Measurements from ENCODE around the gene SORL1-AS1.

The SORL1-AS1 gene

DNA sequence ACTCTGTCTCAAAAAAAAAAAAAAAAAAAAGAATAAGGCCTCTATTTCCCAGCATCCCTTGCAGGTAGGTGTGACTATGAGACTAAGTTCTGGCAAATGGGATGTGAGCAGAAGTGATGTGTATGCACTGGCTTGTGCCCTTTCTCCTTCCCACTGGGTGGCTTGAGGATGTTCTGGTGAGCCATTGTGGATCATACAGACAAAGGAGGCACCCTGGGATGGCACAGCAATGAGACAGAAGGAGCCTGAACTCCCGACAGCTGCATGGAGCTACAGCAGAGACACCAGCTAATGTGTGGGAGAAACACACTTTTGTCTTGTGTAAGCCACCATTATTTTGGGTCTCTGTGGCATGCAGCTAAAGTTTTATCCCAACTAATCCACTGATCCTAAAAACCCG lies 11.2 kb downstream of the SORL1-AS1 start:
- Histone ChIP-seq H3K36me3 (ENCODE audit: insufficient read depth, low read length) (no peaks in the 10 kb centered on the region), H2AFZ (ENCODE audit: low read length, unreplicated experiment) (no peak overlapping the region), H3K79me2 (ENCODE audit: control insufficient read depth, insufficient read depth, low read length, unreplicated experiment) (no peaks in the 10 kb centered on the region), H3K27ac (ENCODE audit: low read depth, low read length) (no peak overlapping the region), H3K27me3 (ENCODE audit: insufficient read depth, low read length) (peaks cover 26% of the 10 kb centered on the region), H3K4me1 (ENCODE audit: control insufficient read depth, insufficient read depth, low read length, unreplicated experiment) (no peaks in the 10 kb centered on the region), H3K4me3 (ENCODE audit: low read depth, low read length) (no peak overlapping the region)

GRCh38 chr11:121439759-121440158 lies 13.0 kb downstream of the SORL1-AS1 start:
- no peaks in the 10 kb centered on the region for H3K36me3 ChIP-seq (ENCODE audit: insufficient read depth, low read length)
- H3K4me3 ChIP-seq (ENCODE audit: low read depth, low read length): no peak overlapping the region
- no peak overlapping the region for H3K27ac ChIP-seq (ENCODE audit: low read depth, low read length)
- no peaks in the 10 kb centered on the region for H3K4me1 ChIP-seq (ENCODE audit: control insufficient read depth, insufficient read depth, low read length, unreplicated experiment)
- no peaks in the 10 kb centered on the region for H3K79me2 ChIP-seq (ENCODE audit: control insufficient read depth, insufficient read depth, low read length, unreplicated experiment)
- peaks cover 43% of the 10 kb centered on the region for H3K27me3 ChIP-seq (ENCODE audit: insufficient read depth, low read length)
- no peak overlapping the region for H2AFZ ChIP-seq (ENCODE audit: low read length, unreplicated experiment)

DNA sequence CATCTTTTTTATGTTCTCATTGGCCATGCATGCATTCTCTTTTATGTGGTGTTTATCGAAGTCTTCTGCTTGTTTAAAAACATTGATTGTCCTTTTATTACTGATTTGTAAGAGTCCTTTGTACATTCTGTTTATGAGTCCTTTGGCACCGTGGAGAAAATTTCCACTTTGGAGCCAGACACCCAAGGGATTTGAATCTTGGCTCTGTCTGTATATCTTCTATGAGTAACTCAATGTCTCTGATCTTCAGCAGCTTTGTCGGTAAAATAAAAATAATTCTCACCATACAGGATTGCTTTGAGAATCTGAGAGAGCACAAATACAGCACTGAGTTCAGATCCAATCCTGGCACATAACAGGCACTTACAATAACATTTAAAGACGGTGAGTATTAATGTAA lies 13.4 kb downstream of the SORL1-AS1 start:
- H3K4me1 ChIP-seq (ENCODE audit: control insufficient read depth, insufficient read depth, low read length, unreplicated experiment): no peaks in the 10 kb centered on the region
- peaks cover 43% of the 10 kb centered on the region for H3K27me3 ChIP-seq (ENCODE audit: insufficient read depth, low read length)
- no peak overlapping the region for H2AFZ ChIP-seq (ENCODE audit: low read length, unreplicated experiment)
- H3K27ac ChIP-seq (ENCODE audit: low read depth, low read length): no peak overlapping the region
- H3K79me2 ChIP-seq (ENCODE audit: control insufficient read depth, insufficient read depth, low read length, unreplicated experiment): no peaks in the 10 kb centered on the region
- H3K4me3 ChIP-seq (ENCODE audit: low read depth, low read length): no peak overlapping the region
- H3K36me3 ChIP-seq (ENCODE audit: insufficient read depth, low read length): no peaks in the 10 kb centered on the region

GRCh38 chr11:121437686-121438078 lies 15.1 kb downstream of the SORL1-AS1 start:
- Histone ChIP-seq H3K4me1 (ENCODE audit: control insufficient read depth, insufficient read depth, low read length, unreplicated experiment) (no peaks in the 10 kb centered on the region), H3K27me3 (ENCODE audit: insufficient read depth, low read length) (peaks cover 46% of the 10 kb centered on the region), H3K27ac (ENCODE audit: low read depth, low read length) (no peak overlapping the region), H3K79me2 (ENCODE audit: control insufficient read depth, insufficient read depth, low read length, unreplicated experiment) (no peaks in the 10 kb centered on the region), H3K36me3 (ENCODE audit: insufficient read depth, low read length) (no peaks in the 10 kb centered on the region), H2AFZ (ENCODE audit: low read length, unreplicated experiment) (no peak overlapping the region), H3K4me3 (ENCODE audit: low read depth, low read length) (no peak overlapping the region)

DNA sequence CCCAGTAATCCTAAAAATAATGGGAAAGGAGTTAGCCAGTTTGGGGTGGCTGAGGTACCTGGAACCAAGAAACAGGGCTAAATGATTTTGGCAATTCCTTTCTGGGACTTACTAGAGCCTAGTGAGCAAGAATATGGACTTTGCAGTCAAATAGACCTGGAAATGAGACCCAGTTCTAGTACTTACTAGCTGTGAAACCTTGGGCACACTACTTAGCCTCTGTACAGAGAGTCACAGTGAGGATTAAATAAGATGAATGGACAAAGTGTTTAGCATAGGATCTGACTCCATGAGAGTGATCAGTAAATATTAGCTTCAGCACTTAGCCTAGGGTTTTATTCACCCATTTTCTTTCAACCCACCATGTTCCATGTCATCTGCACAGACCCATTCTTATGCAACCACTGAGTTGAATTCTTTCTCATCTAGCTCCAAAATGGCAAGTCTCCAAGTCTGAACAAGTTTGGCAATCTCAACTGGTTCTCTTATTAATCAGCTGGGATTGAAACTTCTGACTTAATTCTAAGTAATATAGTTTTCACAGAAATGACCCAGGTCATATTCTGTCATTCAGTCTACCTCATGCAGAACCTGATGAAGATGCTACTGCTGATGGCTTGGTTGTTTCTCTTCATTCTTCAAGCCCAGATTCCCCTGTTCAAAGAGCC lies 15.6 kb downstream of the SORL1-AS1 start:
- Histone ChIP-seq H3K27ac (ENCODE audit: low read depth, low read length) (no peak overlapping the region), H2AFZ (ENCODE audit: low read length, unreplicated experiment) (no peak overlapping the region), H3K27me3 (ENCODE audit: insufficient read depth, low read length) (peaks cover 52% of the 10 kb centered on the region), H3K4me3 (ENCODE audit: low read depth, low read length) (no peak overlapping the region), H3K4me1 (ENCODE audit: control insufficient read depth, insufficient read depth, low read length, unreplicated experiment) (no peaks in the 10 kb centered on the region), H3K79me2 (ENCODE audit: control insufficient read depth, insufficient read depth, low read length, unreplicated experiment) (no peaks in the 10 kb centered on the region), H3K36me3 (ENCODE audit: insufficient read depth, low read length) (no peaks in the 10 kb centered on the region)

DNA sequence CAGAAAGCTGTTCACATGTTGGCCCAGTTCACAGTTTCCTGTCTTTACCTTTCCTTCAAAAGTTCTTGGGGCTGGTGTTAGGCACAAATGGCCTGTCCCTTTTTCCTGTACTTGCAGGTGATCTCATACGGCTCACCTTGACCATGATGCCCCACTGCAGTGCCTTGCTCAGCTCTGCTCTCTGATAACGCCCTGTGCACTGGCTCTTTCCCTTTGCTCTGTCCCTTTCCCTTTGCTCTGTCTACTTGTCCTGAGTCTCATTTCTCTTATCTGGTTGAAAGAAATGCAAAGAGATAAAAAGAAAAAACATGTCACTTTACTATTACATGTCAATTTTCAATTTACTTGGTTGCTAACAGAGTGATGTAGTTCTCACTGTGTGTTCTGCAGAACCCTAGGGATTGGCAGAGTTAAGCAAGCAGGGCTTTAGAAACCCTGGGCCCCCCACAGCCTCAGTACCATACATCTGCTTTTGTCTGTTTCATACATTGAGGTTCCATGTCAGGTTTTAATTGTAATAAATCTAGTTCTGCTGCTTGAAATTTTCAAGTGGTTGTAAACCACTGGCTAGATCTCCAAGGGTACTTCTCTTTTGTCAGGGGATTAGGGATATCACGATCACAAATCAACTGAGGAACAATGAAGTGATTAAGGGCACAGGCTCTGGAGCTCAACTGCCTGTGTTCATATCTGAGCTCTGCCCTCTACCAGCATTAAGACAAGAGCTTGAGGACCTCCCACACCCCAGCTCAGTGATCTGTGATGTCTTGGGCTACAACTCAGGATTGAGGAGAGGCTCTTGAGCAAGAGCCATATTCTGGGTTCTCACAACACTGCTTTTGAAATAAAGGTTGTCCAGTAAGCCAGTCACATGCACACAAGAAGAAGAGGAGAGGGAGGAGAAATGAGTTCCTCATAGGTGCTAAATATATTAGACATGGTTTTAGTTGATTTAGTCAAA lies 16.9 kb downstream of the SORL1-AS1 start:
- H3K79me2 ChIP-seq (ENCODE audit: control insufficient read depth, insufficient read depth, low read length, unreplicated experiment): no peaks in the 10 kb centered on the region
- H3K27ac ChIP-seq (ENCODE audit: low read depth, low read length): no peak overlapping the region
- no peak overlapping the region for H3K4me3 ChIP-seq (ENCODE audit: low read depth, low read length)
- peaks cover 63% of the 10 kb centered on the region for H3K27me3 ChIP-seq (ENCODE audit: insufficient read depth, low read length)
- no peak overlapping the region for H2AFZ ChIP-seq (ENCODE audit: low read length, unreplicated experiment)
- no peaks in the 10 kb centered on the region for H3K36me3 ChIP-seq (ENCODE audit: insufficient read depth, low read length)
- H3K4me1 ChIP-seq (ENCODE audit: control insufficient read depth, insufficient read depth, low read length, unreplicated experiment): no peaks in the 10 kb centered on the region

DNA sequence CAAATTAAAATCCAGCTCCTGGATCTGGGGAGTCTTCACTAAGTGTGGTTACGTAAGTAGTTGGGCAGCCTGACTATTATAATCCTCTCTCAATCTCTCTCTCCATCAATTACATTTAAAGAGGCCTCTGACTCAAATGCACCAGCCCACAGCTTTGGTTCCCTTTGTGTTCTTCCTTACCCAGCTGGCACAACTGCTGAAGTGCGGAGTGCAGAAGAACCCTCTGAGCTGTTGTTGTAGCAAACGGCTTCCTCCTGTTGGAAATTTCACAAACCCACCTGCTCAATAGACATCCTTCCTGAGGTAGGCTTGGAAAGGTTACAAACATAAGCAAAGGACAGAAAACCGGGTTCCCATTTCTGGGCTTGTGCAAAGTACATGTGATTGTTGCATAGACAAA lies 17.6 kb downstream of the SORL1-AS1 start:
- no peak overlapping the region for H3K4me3 ChIP-seq (ENCODE audit: low read depth, low read length)
- no peaks in the 10 kb centered on the region for H3K36me3 ChIP-seq (ENCODE audit: insufficient read depth, low read length)
- peaks cover 63% of the 10 kb centered on the region for H3K27me3 ChIP-seq (ENCODE audit: insufficient read depth, low read length)
- H2AFZ ChIP-seq (ENCODE audit: low read length, unreplicated experiment): no peak overlapping the region
- no peaks in the 10 kb centered on the region for H3K79me2 ChIP-seq (ENCODE audit: control insufficient read depth, insufficient read depth, low read length, unreplicated experiment)
- H3K4me1 ChIP-seq (ENCODE audit: control insufficient read depth, insufficient read depth, low read length, unreplicated experiment): no peaks in the 10 kb centered on the region
- no peak overlapping the region for H3K27ac ChIP-seq (ENCODE audit: low read depth, low read length)

DNA sequence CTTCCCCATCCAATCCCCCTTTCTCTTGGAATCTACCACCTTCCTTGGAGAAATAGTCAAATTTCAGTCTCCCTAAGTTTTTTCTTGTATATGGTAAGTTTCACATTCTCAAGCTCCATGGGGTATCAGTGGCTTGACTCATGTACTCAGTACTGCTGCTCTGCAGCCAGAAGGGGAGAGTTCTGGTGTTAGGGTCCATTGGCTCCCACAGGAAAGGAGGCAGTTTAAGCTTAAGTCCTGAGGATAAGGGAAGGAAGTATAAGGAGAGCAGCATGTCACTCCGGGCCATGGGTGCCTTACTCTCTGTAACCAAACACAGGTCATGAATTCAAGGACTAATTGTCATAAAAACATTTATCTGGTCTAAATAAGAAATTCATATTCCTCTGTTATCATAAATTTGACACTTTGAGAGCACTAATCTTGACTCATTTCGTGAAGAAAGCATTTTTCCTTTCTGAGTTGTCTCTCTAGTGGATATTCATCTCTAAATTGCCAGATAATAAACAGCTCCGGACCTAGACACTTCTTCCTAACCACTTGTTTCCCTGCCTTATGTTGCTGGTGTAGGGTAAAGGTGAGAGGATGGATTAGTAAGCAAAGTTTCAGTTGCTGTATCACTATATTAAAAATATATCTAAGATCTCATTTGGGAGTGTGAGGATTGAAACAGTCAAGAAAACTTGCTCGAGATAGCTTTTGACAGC lies 20.8 kb downstream of the SORL1-AS1 start:
- Histone ChIP-seq H3K4me3 (ENCODE audit: low read depth, low read length) (no peak overlapping the region), H3K4me1 (ENCODE audit: control insufficient read depth, insufficient read depth, low read length, unreplicated experiment) (no peaks in the 10 kb centered on the region), H3K79me2 (ENCODE audit: control insufficient read depth, insufficient read depth, low read length, unreplicated experiment) (no peaks in the 10 kb centered on the region), H2AFZ (ENCODE audit: low read length, unreplicated experiment) (no peak overlapping the region), H3K27me3 (ENCODE audit: insufficient read depth, low read length) (peaks cover 87% of the 10 kb centered on the region), H3K36me3 (ENCODE audit: insufficient read depth, low read length) (no peaks in the 10 kb centered on the region), H3K27ac (ENCODE audit: low read depth, low read length) (no peak overlapping the region)

- H3K36me3 ChIP-seq (ENCODE audit: insufficient read depth, low read length): no peaks in the 10 kb centered on the region
- no peak overlapping the region for H2AFZ ChIP-seq (ENCODE audit: low read length, unreplicated experiment)
- H3K27ac ChIP-seq (ENCODE audit: low read depth, low read length): no peak overlapping the region
- H3K27me3 ChIP-seq (ENCODE audit: insufficient read depth, low read length): peaks cover 78% of the 10 kb centered on the region
- no peak overlapping the region for H3K4me3 ChIP-seq (ENCODE audit: low read depth, low read length)
- H3K79me2 ChIP-seq (ENCODE audit: control insufficient read depth, insufficient read depth, low read length, unreplicated experiment): no peaks in the 10 kb centered on the region
- no peaks in the 10 kb centered on the region for H3K4me1 ChIP-seq (ENCODE audit: control insufficient read depth, insufficient read depth, low read length, unreplicated experiment)
Observed at GRCh38 chr11:121429556-121429955, 23.2 kb downstream of the SORL1-AS1 start.

DNA sequence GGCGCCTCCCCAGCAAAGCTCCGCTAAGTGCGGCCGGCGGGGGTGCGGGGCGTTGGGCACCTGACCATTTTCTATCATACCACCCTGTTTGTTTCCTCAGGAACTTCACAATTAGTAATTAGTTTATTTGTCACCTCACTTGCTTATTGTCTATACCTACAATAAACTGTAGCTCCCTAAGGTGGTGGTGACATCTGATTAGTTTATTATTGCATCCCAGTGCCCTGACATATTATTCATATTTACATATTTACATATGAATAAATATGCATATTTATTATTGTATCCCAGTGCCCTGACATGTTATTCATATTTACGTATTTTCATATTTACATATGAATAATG lies 25.4 kb downstream of the SORL1-AS1 start:
- H2AFZ ChIP-seq (ENCODE audit: low read length, unreplicated experiment): no peak overlapping the region
- no peaks in the 10 kb centered on the region for H3K36me3 ChIP-seq (ENCODE audit: insufficient read depth, low read length)
- H3K27me3 ChIP-seq (ENCODE audit: insufficient read depth, low read length): peaks cover 80% of the 10 kb centered on the region
- no peak overlapping the region for H3K27ac ChIP-seq (ENCODE audit: low read depth, low read length)
- H3K4me3 ChIP-seq (ENCODE audit: low read depth, low read length): no peak overlapping the region
- H3K4me1 ChIP-seq (ENCODE audit: control insufficient read depth, insufficient read depth, low read length, unreplicated experiment): no peaks in the 10 kb centered on the region
- H3K79me2 ChIP-seq (ENCODE audit: control insufficient read depth, insufficient read depth, low read length, unreplicated experiment): no peaks in the 10 kb centered on the region

Measured in ACC112 (cell line).